H1 (cell line): ENCODE measurements around the gene SLC22A23. TPM values are rescaled to one million over a fixed set of nuclear protein-coding genes. Genes with fewer than 3 reads are reported as not detected.

ENCODE experiments used
- CTCF ChIA-PET: fragments of 300-600 bp; sonication (Branson Sonifier 250); formaldehyde crosslinking; loops from one replicate; lab custom pipeline; 2021; ENCODE audit not compliant: partially characterized antibody; lab: Charles Lee
- POLR2A ChIA-PET: fragments of 300-600 bp; sonication (Branson Sonifier 250); formaldehyde crosslinking; loops from one replicate; lab custom pipeline; 2021; ENCODE audit warnings: inconsistent platforms; ENCODE audit not compliant: partially characterized antibody; lab: Charles Lee
- DNase-seq, 2 experiments: peaks; one replicate each; pipeline versions ENCODE4 v3.0.0 to v3.0.0-alpha.2; 2010 to 2022; ENCODE audit warnings: low spot score in 2 of 2, low read depth in 1 of 2, mixed read lengths in 1 of 2
- FAIRE-seq: peaks from 2 replicates; lab custom pipeline; 2011; peaks lifted over from hg19 to GRCh38; lab: Jason Lieb, UNC
- H2AFZ ChIP-seq: 2 replicates; pipeline ENCODE4 v1.8.1; 2012; ENCODE audit warnings: low read length, inconsistent platforms
- H2AK5ac ChIP-seq: 2 replicates; pipeline ENCODE4 v1.6.1; 2013; ENCODE audit warnings: low read depth, low read length
- H2BK120ac ChIP-seq: replicated peaks from 2 replicates; pipeline ENCODE3; 2013; ENCODE audit warnings: low read depth, low read length, inconsistent platforms
- H2BK12ac ChIP-seq: 2 replicates; pipeline ENCODE4 v1.6.1; 2013; ENCODE audit warnings: low read depth, low read length
- H2BK15ac ChIP-seq: 2 replicates; pipeline ENCODE4 v1.6.1; 2013; ENCODE audit warnings: low read length
- H2BK20ac ChIP-seq: 2 replicates; pipeline ENCODE4 v1.6.1; 2013; ENCODE audit warnings: low read length
- H2BK5ac ChIP-seq: 2 replicates; pipeline ENCODE4 v1.6.1; 2013; ENCODE audit warnings: low read depth, low read length
- H3K14ac ChIP-seq: 2 replicates; pipeline ENCODE4 v1.6.1; 2013; ENCODE audit warnings: inconsistent platforms; ENCODE audit not compliant: insufficient read length
- H3K18ac ChIP-seq: 2 replicates; pipeline ENCODE4 v1.6.1; 2013; ENCODE audit warnings: low read length; ENCODE audit errors: extremely low read depth
- H3K23ac ChIP-seq: 2 replicates; pipeline ENCODE4 v1.6.1; 2013; ENCODE audit warnings: inconsistent platforms; ENCODE audit not compliant: insufficient read length
- H3K23me2 ChIP-seq: 2 replicates; pipeline ENCODE4 v1.6.1; 2013; ENCODE audit warnings: low read depth, low read length
- H3K27ac ChIP-seq: 2 replicates; pipeline ENCODE4 v1.6.1; 2011; ENCODE audit warnings: low read depth, low read length, inconsistent platforms
- H3K27me3 ChIP-seq, 4 experiments: replicated peaks in 1 of 4; 1 replicate in 1 of 4; 2 replicates in 3 of 4; pipeline versions ENCODE4 v1.6.1 to v1.8.1; 2011 to 2013; ENCODE audit warnings: low read length in 3 of 4, mild to moderate bottlenecking in 3 of 4, inconsistent platforms in 2 of 4, mixed read lengths in 2 of 4, moderate library complexity in 1 of 4; ENCODE audit not compliant: control insufficient read depth in 3 of 4, insufficient read depth in 3 of 4; ENCODE audit errors: extremely low read depth in 1 of 4
- H3K36me3 ChIP-seq, 4 experiments: 2 replicates each; pipeline versions ENCODE4 v1.6.1 to v1.8.1; 2011 to 2013; ENCODE audit warnings: mild to moderate bottlenecking in 4 of 4, low read length in 3 of 4, moderate library complexity in 2 of 4, control low read depth in 1 of 4, inconsistent platforms in 1 of 4; ENCODE audit not compliant: insufficient read depth in 4 of 4, control insufficient read depth in 2 of 4
- H3K4ac ChIP-seq: replicated peaks from 2 replicates; pipeline ENCODE3; 2013; ENCODE audit warnings: low read length, low read depth, mixed read lengths, inconsistent platforms; ENCODE audit not compliant: insufficient read length
- H3K4me1 ChIP-seq, 4 experiments: replicated peaks in 1 of 4; 1 replicate in 1 of 4; 2 replicates in 3 of 4; pipeline versions ENCODE4 v1.6.1 to v1.8.1; 2011 to 2013; ENCODE audit warnings: low read length in 3 of 4, inconsistent platforms in 2 of 4, mixed read lengths in 1 of 4; ENCODE audit not compliant: insufficient read depth in 4 of 4, control insufficient read depth in 3 of 4
- H3K4me2 ChIP-seq, 2 experiments: 2 replicates each; pipeline versions ENCODE4 v1.6.1 to v1.8.1; 2011 to 2013; ENCODE audit warnings: low read depth in 2 of 2, low read length in 2 of 2, control low read depth in 1 of 2, inconsistent platforms in 1 of 2, mild to moderate bottlenecking in 1 of 2; ENCODE audit not compliant: insufficient read depth in 1 of 2
- H3K4me3 ChIP-seq, 4 experiments: fragments of 200-600, 300-600 bp in 1 of 4; sonication (generic), shearing (Covaris generic), sonication (Bioruptor Twin) in 1 of 4; 2 replicates each; pipeline versions ENCODE4 v1.5.1 to v1.8.1; 2011 to 2016; ENCODE audit warnings: low read length in 4 of 4, low read depth in 3 of 4, control low read depth in 2 of 4, inconsistent platforms in 2 of 4, mild to moderate bottlenecking in 2 of 4, mixed read lengths in 1 of 4, moderate library complexity in 1 of 4; ENCODE audit not compliant: insufficient read depth in 2 of 4; ENCODE audit errors: extremely low read depth in 1 of 4
- H3K56ac ChIP-seq: replicated peaks from 2 replicates; pipeline ENCODE3; 2013; ENCODE audit warnings: low read depth, mild to moderate bottlenecking, mixed read lengths, low read length, inconsistent platforms; ENCODE audit not compliant: insufficient read length
- H3K79me1 ChIP-seq: 2 replicates; pipeline ENCODE4 v1.6.1; 2013; ENCODE audit warnings: low read depth, low read length, control low read depth
- H3K79me2 ChIP-seq, 2 experiments: 2 replicates each; pipeline versions ENCODE4 v1.6.1 to v1.8.1; 2012 to 2013; ENCODE audit warnings: low read length in 2 of 2, mild to moderate bottlenecking in 2 of 2, inconsistent platforms in 1 of 2; ENCODE audit not compliant: insufficient read depth in 2 of 2, control insufficient read depth in 1 of 2
- H3K9ac ChIP-seq, 4 experiments: replicated peaks in 1 of 4; 1 replicate in 1 of 4; 2 replicates in 3 of 4; pipeline versions ENCODE4 v1.6.1 to v1.8.1; 2011 to 2013; ENCODE audit warnings: low read depth in 3 of 4, low read length in 3 of 4, control low read depth in 2 of 4, mild to moderate bottlenecking in 2 of 4, moderate library complexity in 2 of 4, inconsistent platforms in 1 of 4; ENCODE audit errors: extremely low read depth in 1 of 4
- H3K9me3 ChIP-seq, 2 experiments: 2 replicates each; pipeline versions ENCODE4 v1.6.1 to v1.8.1; 2012 to 2013; ENCODE audit warnings: mild to moderate bottlenecking in 2 of 2, moderate library complexity in 2 of 2, control low read depth in 1 of 2, inconsistent platforms in 1 of 2, low read depth in 1 of 2, low read length in 1 of 2, mixed read lengths in 1 of 2; ENCODE audit not compliant: insufficient read depth in 2 of 2
- H4K20me1 ChIP-seq, 2 experiments: replicated peaks in 1 of 2; 2 replicates each; pipeline versions ENCODE3 to v1.8.1; 2011 to 2013; ENCODE audit warnings: inconsistent platforms in 2 of 2, low read length in 2 of 2, mild to moderate bottlenecking in 1 of 2; ENCODE audit not compliant: insufficient read depth in 2 of 2, control insufficient read depth in 1 of 2
- H4K5ac ChIP-seq: 2 replicates; pipeline ENCODE4 v1.6.1; 2013; ENCODE audit warnings: low read length, low read depth, mixed read lengths, inconsistent platforms; ENCODE audit not compliant: insufficient read length
- H4K8ac ChIP-seq: 2 replicates; pipeline ENCODE4 v1.8.0; 2013; ENCODE audit warnings: mild to moderate bottlenecking, moderate library complexity, low read length, inconsistent platforms; ENCODE audit not compliant: insufficient read depth; ENCODE audit errors: extremely low read depth
- H4K91ac ChIP-seq: replicated peaks from 2 replicates; pipeline ENCODE3; 2013; ENCODE audit warnings: low read length, mixed read lengths, inconsistent platforms; ENCODE audit not compliant: insufficient read length
- NRF1 ChIP-seq: IDR thresholded peaks from 2 replicates; pipeline ENCODE4 v1.6.1; 2011; ENCODE audit warnings: mild to moderate bottlenecking, low read depth, low read length, improper control_type of control experiment
- whole genome bisulfite sequencing, 2 experiments: shearing (Covaris generic) in 1 of 2; methylation state at CpG; one replicate each; pipeline versions ENCODE4 v1.1.6 to v1.1.7; 2013 to 2015; ENCODE audit warnings: low lambda C conversion rate in 2 of 2, mixed read lengths in 2 of 2, inconsistent platforms in 1 of 2, low coverage in 1 of 2, missing lambda C conversion rate in 1 of 2; ENCODE audit not compliant: insufficient replicate concordance in 2 of 2, insufficient coverage in 1 of 2, insufficient read length in 1 of 2; ENCODE audit errors: extremely low coverage in 1 of 2, missing lambda C conversion rate in 1 of 2; 5-methylcytosine and 5-hydroxymethylcytosine counted together
- polyA plus RNA-seq, 7 experiments: library from polyadenylated mRNA; depleted of rRNA in 3 of 7; stranded (reverse) in 5 of 7; unstranded in 2 of 7; fragments of >200 nt in 5 of 7; fragments of 200-250 nt in 2 of 7; gene quantifications; 1 replicate in 5 of 7; 2 replicates in 1 of 7; 4 replicates in 1 of 7; pipeline versions ENCODE4 v1.2.1 to v1.2.3, GENCODE V29; 2011 to 2013; ENCODE audit warnings: missing spikeins in 2 of 7, mixed read lengths in 2 of 7
- total RNA-seq: library from RNA; stranded (reverse); fragmentation: NEBNext Ultra II Directional; extraction: Animal tissue kit (Norgen Biotek cat#: 25700); gene quantifications from 2 replicates; pipeline ENCODE4 v1.2.1, GENCODE V29; 2021

The SLC22A23 gene
- total and polyA plus RNA-seq, 2 of the 8 experiments (the other 6 are each of a cell fraction or from before 2014, with no cell fraction given), result 9.9 to 38.4 TPM

GRCh38 chr6:3276174-3277167 is 180.4 kb downstream of the SLC22A23 start:
- no peak overlapping the region for H3K27ac ChIP-seq
- H2BK15ac ChIP-seq, result no peak overlapping the region
- DNase-seq, result no peak
- no peak overlapping the region for H2BK5ac ChIP-seq
- no peak overlapping the region for H2AFZ ChIP-seq
- no peak overlapping the region for H4K5ac ChIP-seq
- no peak for FAIRE-seq
- POLR2A ChIA-PET, result interaction anchor here (1.0 kb wide), 1 partner anchor 15 kb away, joined by 4 read pairs; no protein-coding TSS in a partner anchor
- no peak overlapping the region for H3K56ac ChIP-seq
- H3K23me2 ChIP-seq, result no peaks in the 10 kb centered on the region
- H3K18ac ChIP-seq, result no peak overlapping the region
- H3K27me3 ChIP-seq, result no peaks in the 10 kb centered on the region
- CTCF ChIA-PET, result interaction anchor here (0.6 to 2.9 kb wide), 12 partner anchors 10 to 456 kb away, joined by 3 to 13 read pairs (median 4); no protein-coding TSS in a partner anchor
- no peak overlapping the region for H3K4ac ChIP-seq
- H3K79me1 ChIP-seq, result peaks cover 5% of the 10 kb centered on the region
- no peak overlapping the region for H2BK120ac ChIP-seq
- peaks cover 2 to 17% (median 9%) of the 10 kb centered on the region in 4 experiments; a peak in 5 of 8 replicates for H3K36me3 ChIP-seq
- H4K91ac ChIP-seq, result no peak overlapping the region
- H4K20me1 ChIP-seq, result peaks cover 4 to 17% of the 10 kb centered on the region in 2 experiments
- no peak overlapping the region for H3K4me2 ChIP-seq
- H2BK20ac ChIP-seq, result no peak overlapping the region
- H4K8ac ChIP-seq, result no peak overlapping the region; the same call in 1 of the 2 replicates
- no peaks in the 10 kb centered on the region for H3K79me2 ChIP-seq
- no peak overlapping the region for H3K14ac ChIP-seq
- H3K4me3 ChIP-seq, result no peak overlapping the region
- no peak overlapping the region for H2AK5ac ChIP-seq
- 84% methylated on average over 20 of the region's 20 CpGs; no CpG with 5 or more reads in 1 of the 2 experiments for WGBS, 2 experiments
- H3K9ac ChIP-seq, result no peak overlapping the region
- no peak overlapping the region for H2BK12ac ChIP-seq
- H3K4me1 ChIP-seq, result peaks cover under 1 to 2% (median under 1%) of the 10 kb centered on the region in 4 experiments; a peak in 6 of 7 replicates
- no peaks in the 10 kb centered on the region for H3K9me3 ChIP-seq
- H3K23ac ChIP-seq, result no peak overlapping the region
- no peak for TF ChIP-seq NRF1
